AG04449 (cell line): Measurements from ENCODE around the gene ETV6.

Source experiments
- CTCF ChIA-PET: fragments of 350-600 bp; formaldehyde crosslinking; extraction: SDS; loops from one replicate; lab custom pipeline; 2021; ENCODE audit warnings: antibody characterized with exemption; lab: Yijun Ruan, JAX
- POLR2A ChIA-PET: fragments of 400-600, 350-600 bp; formaldehyde crosslinking; extraction: SDS; loops from one replicate; lab custom pipeline; 2020; ENCODE audit warnings: antibody characterized with exemption, inconsistent platforms; lab: Yijun Ruan, JAX
- DNase-seq: peaks from one replicate; pipeline ENCODE4 v3.0.0-alpha.2; 2010; ENCODE audit warnings: low read depth, low spot score
- H3K4me3 ChIP-seq: 2 replicates; pipeline ENCODE4 v1.5.1; 2011; ENCODE audit warnings: low read depth, mild to moderate bottlenecking, control low read depth, low read length
- CTCF ChIP-seq: IDR thresholded peaks from one replicate; pipeline ENCODE4 v1.5.1; 2011; ENCODE audit warnings: mild to moderate bottlenecking, moderate library complexity, low read length, control low read depth, inconsistent platforms; ENCODE audit not compliant: insufficient read depth; ENCODE audit errors: missing control alignments

The ETV6 gene

DNA sequence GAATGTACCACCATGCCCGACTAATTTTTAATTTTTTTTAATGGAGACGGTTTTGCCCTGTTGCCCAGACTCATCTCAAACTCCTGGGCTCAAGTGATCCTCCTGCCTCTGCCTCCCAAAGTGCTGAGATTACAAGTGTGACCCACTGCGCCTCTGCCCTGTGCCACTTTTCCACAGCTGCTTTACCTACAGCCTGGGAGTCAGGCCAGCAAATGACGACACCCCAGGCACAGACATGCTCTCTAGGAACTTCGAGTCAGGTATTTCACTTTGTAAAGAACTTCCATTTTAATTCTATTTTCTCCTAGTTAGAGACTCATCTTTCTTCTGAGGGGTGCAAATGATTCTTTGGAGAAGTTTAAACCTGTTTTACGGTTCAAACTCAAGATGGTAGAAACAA is 89.0 kb downstream of the ETV6 start:
- no peak for TF ChIP-seq CTCF
- CTCF ChIA-PET: no interaction called here
- POLR2A ChIA-PET: interaction anchor here (0.9 kb wide), 1 partner anchor 89 kb away, joined by 3 read pairs; the partner anchor contains the start of gene ETV6
- no peak overlapping the region for H3K4me3 ChIP-seq
- DNase-seq: no peak

- CTCF ChIA-PET: interaction anchor here (1.0 to 2.3 kb wide), 3 partner anchors 8 to 18 kb away, joined by 5 to 9 read pairs (median 6); no protein-coding TSS in a partner anchor
- POLR2A ChIA-PET: no interaction called here
- TF ChIP-seq CTCF: no peak
Measured at GRCh38 chr12:11739980-11740577, 90.6 kb downstream of the ETV6 start.

GRCh38 chr12:11741434-11742092 is 92.1 kb downstream of the ETV6 start:
- ChIA-PET CTCF (interaction anchor here (1.6 to 2.3 kb wide), 3 partner anchors 10 to 17 kb away, joined by 4 to 9 read pairs (median 5); no protein-coding TSS in a partner anchor), POLR2A (no interaction called here)
- no peak overlapping the region for H3K4me3 ChIP-seq
- TF ChIP-seq CTCF: no peak
- no peak for DNase-seq

More at GRCh38 chr12:11739980-11740577, 90.6 kb downstream of the ETV6 start:
- no peak overlapping the region for H3K4me3 ChIP-seq
- no peak for DNase-seq

DNA sequence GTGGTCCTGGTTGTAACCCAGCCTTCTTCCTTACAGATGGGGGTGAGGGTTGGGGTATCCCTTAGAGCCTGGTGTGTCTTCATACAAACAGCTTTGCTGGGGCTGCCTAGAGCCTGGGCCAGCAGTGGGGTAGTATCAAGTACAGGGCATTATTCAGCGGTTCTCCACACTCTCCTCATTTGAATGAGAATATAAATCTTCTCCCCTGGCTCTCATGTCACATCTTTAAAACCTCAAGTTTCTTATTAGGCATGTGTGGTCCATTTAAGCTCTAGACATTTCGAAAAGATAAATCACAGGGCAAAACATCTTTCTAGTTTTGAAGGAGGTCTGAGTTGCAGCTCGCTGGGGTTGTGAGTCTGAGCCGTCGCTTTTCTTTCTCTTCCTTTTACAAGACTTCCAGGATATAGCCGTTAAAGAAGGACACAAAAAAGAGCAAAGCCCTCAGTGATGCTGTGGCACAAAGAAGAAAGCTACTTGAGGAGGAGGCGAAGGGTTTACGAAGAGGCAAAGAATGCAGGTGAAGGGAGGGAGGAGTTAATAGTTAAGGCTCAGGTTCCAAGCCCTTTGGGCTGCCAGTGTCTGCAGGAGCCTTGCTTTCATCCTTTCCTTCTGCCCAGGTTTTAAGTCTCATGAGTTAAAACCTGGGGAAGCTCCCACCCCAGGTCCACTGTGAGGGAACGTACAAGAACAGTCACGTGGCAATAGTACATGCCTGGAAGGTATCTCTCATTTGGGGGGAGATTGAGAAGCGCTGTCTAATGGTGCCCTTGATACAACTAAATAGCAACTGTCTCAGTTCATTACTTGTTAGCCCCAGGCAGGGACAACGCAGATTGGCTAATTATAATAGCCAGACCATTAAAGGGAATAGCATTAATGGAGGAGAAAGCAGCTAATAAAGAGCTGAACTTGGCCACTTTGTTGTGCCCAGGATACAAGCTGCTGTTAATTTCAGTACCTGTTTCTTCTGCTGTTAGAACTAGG is 94.2 kb downstream of the ETV6 start:
- no peak for TF ChIP-seq CTCF
- DNase-seq: no peak
- CTCF ChIA-PET: interaction anchor here (1.2 to 1.8 kb wide), 5 partner anchors 10 to 289 kb away, joined by 3 to 8 read pairs (median 4); no protein-coding TSS in a partner anchor
- POLR2A ChIA-PET: interaction anchor here (1.1 to 1.5 kb wide), 2 partner anchors 21 to 53 kb away, joined by 3 read pairs; no protein-coding TSS in a partner anchor
- H3K4me3 ChIP-seq: no peak overlapping the region

DNA sequence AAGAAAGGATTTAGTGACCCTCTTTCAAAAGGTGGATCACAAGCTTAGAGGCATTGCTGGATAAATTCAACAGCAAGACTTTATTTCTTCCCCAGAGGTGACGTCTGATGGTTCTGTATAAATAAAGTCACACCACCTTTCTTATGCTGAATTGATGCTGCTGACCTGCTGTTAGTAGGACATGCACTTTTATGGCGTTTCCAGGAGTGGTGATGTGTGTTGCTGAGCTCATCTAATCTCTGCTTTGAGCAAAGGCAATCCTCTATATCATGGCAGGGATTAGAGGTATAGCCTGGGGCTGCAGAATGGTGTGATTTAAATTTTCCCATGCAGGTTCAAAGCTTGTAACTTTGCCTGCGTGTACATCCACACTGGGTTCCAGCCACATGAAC is 94.9 kb downstream of the ETV6 start:
- ChIA-PET CTCF (interaction anchor here (1.1 to 1.8 kb wide), 4 partner anchors 11 to 288 kb away, joined by 3 to 8 read pairs (median 4); no protein-coding TSS in a partner anchor), POLR2A (interaction anchor here (1.5 kb wide), 1 partner anchor 52 kb away, joined by 3 read pairs; no protein-coding TSS in a partner anchor)
- H3K4me3 ChIP-seq: no peak overlapping the region
- DNase-seq: no peak
- TF ChIP-seq CTCF: no peak
